AG04450 (cell line): ENCODE measurements around the gene BANF2. TPM values are rescaled to one million over a fixed set of nuclear protein-coding genes. Genes with fewer than 3 reads are reported as not detected.
"Not testable (repeated sequence)": the region's sequence is repeated elsewhere in the genome, so short reads cannot be mapped to it uniquely, and the experiment has no call there.

Experiments
- CTCF ChIA-PET: fragments of 300-600, 350-600 bp; formaldehyde crosslinking; extraction: SDS; loops from one replicate; lab custom pipeline; 2022; ENCODE audit warnings: antibody characterized with exemption, inconsistent platforms; lab: Charles Lee
- POLR2A ChIA-PET: fragments of 350-600 bp; formaldehyde crosslinking; extraction: SDS; loops from one replicate; lab custom pipeline; 2021; ENCODE audit warnings: antibody characterized with exemption, inconsistent platforms; lab: Yijun Ruan, JAX
- DNase-seq: peaks from one replicate; pipeline ENCODE4 v3.0.0-alpha.2; 2011; ENCODE audit warnings: low read depth, low spot score
- H3K27ac ChIP-seq: one replicate; pipeline ENCODE4 v1.5.1; 2012; ENCODE audit warnings: low read depth, low read length, control low read depth
- H3K27me3 ChIP-seq: one replicate; pipeline ENCODE4 v1.6.0; 2012; ENCODE audit warnings: low read length; ENCODE audit not compliant: control insufficient read depth, insufficient read depth
- H3K4me3 ChIP-seq: 2 replicates; pipeline ENCODE4 v1.5.1; 2011; ENCODE audit warnings: mild to moderate bottlenecking, low read depth, low read length, control low read depth
- H3K9me3 ChIP-seq: 2 replicates; pipeline ENCODE4 v1.5.1; 2012; ENCODE audit warnings: low read length; ENCODE audit not compliant: control insufficient read depth, insufficient read depth
- polyA plus RNA-seq: library from polyadenylated mRNA; depleted of rRNA; stranded (reverse); fragments of >200 nt; gene quantifications from 2 replicates; pipeline ENCODE4 v1.2.3, GENCODE V29; 2011
- TF ChIP-seq, protein P1 (sequence below): IDR thresholded peaks from 2 replicates; pipeline ENCODE4 v1.5.1; 2011; ENCODE audit warnings: low read depth, low read length, control low read depth, inconsistent platforms

BANF2 gene
- polyA plus RNA-seq, 1 experiment, result not detected

- DNase-seq, result no peak
- ChIA-PET POLR2A (interaction anchor here (1.2 kb wide), 1 partner anchor 9 kb away, joined by 3 read pairs; no protein-coding TSS in a partner anchor), CTCF (interaction anchor here (1.2 to 2.8 kb wide), 7 partner anchors 9 to 340 kb away, joined by 4 to 18 read pairs (median 8); partner anchors contain the start of gene RRBP1)
- TF ChIP-seq, protein P1, sequence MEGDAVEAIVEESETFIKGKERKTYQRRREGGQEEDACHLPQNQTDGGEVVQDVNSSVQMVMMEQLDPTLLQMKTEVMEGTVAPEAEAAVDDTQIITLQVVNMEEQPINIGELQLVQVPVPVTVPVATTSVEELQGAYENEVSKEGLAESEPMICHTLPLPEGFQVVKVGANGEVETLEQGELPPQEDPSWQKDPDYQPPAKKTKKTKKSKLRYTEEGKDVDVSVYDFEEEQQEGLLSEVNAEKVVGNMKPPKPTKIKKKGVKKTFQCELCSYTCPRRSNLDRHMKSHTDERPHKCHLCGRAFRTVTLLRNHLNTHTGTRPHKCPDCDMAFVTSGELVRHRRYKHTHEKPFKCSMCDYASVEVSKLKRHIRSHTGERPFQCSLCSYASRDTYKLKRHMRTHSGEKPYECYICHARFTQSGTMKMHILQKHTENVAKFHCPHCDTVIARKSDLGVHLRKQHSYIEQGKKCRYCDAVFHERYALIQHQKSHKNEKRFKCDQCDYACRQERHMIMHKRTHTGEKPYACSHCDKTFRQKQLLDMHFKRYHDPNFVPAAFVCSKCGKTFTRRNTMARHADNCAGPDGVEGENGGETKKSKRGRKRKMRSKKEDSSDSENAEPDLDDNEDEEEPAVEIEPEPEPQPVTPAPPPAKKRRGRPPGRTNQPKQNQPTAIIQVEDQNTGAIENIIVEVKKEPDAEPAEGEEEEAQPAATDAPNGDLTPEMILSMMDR, result no peak
- Histone ChIP-seq H3K27ac (peak overlapping the region; percentile 68), H3K4me3 (no peak overlapping the region), H3K27me3 (no peaks in the 10 kb centered on the region), H3K9me3 (peaks cover 12% of the 10 kb centered on the region)
These were observed 43.8 kb upstream of the BANF2 start for GRCh38 chr20:17655865-17656479.

DNA sequence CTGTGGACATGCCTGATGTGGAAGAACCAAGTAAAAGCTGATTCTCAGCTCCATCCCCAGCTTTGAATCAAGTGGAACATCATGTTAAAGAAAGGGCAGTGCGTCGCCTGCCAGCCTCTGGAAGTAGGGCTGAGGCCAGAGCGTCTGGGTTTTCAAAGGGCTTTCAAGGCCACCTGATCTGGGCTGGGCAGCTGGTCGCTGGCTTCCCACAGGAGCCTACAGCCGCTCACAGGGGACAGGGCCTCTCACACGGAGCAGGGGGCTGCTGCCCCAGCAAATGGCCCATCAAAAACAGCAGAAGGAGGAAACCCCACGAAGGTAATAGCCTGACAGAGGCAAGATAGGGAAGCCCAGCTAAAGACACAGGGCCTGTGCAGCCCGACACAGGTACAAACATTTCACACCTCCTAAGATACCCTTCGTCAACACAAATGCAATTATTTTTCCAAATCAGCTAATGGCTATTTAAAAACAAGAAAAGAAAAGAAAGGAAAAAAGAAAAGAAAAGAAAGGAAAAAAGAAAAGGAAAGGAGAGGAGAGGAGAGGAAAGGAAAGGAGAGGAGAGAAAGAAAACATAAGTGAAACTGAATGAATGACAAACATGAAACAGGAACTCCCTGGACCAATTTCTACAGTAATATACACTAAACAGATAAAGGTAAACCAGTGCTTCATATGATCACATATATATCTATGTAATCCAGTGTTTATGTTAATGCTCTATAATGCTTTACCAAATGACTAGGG, 42.5 kb upstream of the BANF2 start:
- Histone ChIP-seq H3K27ac (no peak overlapping the region), H3K4me3 (no peak overlapping the region), H3K9me3 (peaks cover 12% of the 10 kb centered on the region), H3K27me3 (no peaks in the 10 kb centered on the region)
- CTCF ChIA-PET, result interaction anchor here (1.0 kb wide), 1 partner anchor 241 kb away, joined by 4 read pairs; no protein-coding TSS in a partner anchor
- DNase-seq, result no peak
- POLR2A ChIA-PET, result no interaction called here
- TF ChIP-seq, protein P1, result no peak

DNA sequence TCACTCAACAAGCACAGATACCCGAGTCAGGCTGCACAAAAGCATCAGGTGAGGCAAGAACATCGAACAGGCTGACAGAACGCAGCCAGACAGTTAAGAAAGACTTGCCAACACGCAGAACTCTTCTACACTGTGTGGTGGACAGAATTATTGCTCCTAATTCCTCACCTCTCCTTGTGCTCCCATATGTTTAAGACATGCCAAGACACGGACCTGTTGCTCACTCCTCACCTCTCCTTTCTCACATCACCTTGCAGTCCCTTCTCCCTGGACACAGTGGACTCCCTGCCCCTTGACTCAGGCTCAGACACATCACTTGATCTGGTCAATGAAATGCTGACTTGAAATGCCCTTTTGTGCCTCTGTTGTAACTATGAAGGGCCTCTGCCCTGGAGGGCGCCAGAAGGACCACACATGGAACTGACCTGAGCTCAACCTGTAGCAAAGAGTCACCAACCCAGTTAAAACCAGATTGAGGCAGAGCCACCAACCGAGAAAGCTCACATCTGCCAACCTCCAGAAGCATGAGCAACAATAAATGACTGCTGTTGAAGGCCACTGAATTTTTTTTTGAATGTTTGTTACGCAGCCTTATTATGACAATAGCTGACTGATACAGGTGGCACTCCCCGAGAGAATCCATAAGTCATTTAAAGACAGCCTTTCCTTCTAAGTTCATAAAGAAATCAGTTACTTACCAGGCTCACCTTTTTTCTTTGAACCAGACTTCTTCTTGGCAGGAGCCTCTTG, 41.7 kb upstream of the BANF2 start:
- no peak overlapping the region for H3K4me3 ChIP-seq
- no peaks in the 10 kb centered on the region for H3K27me3 ChIP-seq
- TF ChIP-seq, protein P1, result no peak
- H3K27ac ChIP-seq, result no peak overlapping the region
- CTCF ChIA-PET, result interaction anchor here (1.5 kb wide), 1 partner anchor 154 kb away, joined by 3 read pairs; no protein-coding TSS in a partner anchor
- H3K9me3 ChIP-seq, result peaks cover 12% of the 10 kb centered on the region
- POLR2A ChIA-PET, result no interaction called here
- no peak for DNase-seq

DNA sequence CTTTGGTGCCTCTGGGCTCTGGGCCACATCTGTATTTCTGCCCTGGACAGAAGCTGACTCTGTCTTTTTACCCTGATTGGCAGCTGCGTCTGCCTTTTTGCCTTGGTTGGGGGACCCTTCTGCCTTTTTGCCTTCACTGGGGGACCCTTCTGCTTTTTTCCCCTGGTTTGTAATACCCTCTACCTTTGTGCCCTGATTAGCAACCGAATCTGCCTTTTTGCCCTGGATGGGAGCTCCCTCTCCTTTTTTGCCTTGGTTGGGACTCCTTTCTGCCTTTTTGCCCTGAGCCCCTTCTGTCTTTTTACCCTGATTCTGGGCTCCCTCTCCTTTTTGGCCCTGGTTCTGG, 41.1 kb upstream of the BANF2 start:
- DNase-seq, result no peak
- CTCF ChIA-PET, result interaction anchor here (1.5 kb wide), 1 partner anchor 154 kb away, joined by 3 read pairs; no protein-coding TSS in a partner anchor

GRCh38 chr20:17659344-17659743, 40.4 kb upstream of the BANF2 start:
- Histone ChIP-seq H3K9me3 (peaks cover 12% of the 10 kb centered on the region), H3K27ac (peak overlapping the region; percentile 31)
- POLR2A ChIA-PET, H3K4me3 ChIP-seq, H3K27me3 ChIP-seq, DNase-seq: not testable (repeated sequence)
- CTCF ChIA-PET, result interaction anchor here (1.5 kb wide), 1 partner anchor 155 kb away, joined by 3 read pairs; no protein-coding TSS in a partner anchor

More for the DNA sequence above, 41.1 kb upstream of the BANF2 start:
- no peaks in the 10 kb centered on the region for H3K27me3 ChIP-seq
- no peak overlapping the region for H3K4me3 ChIP-seq
- POLR2A ChIA-PET, result no interaction called here
- H3K27ac ChIP-seq, result peak overlapping the region; percentile 11
- TF ChIP-seq, protein P1, result no peak
- peaks cover 12% of the 10 kb centered on the region for H3K9me3 ChIP-seq
